Measurements from ENCODE around the gene ARL15.

Gene ARL15

DNA sequence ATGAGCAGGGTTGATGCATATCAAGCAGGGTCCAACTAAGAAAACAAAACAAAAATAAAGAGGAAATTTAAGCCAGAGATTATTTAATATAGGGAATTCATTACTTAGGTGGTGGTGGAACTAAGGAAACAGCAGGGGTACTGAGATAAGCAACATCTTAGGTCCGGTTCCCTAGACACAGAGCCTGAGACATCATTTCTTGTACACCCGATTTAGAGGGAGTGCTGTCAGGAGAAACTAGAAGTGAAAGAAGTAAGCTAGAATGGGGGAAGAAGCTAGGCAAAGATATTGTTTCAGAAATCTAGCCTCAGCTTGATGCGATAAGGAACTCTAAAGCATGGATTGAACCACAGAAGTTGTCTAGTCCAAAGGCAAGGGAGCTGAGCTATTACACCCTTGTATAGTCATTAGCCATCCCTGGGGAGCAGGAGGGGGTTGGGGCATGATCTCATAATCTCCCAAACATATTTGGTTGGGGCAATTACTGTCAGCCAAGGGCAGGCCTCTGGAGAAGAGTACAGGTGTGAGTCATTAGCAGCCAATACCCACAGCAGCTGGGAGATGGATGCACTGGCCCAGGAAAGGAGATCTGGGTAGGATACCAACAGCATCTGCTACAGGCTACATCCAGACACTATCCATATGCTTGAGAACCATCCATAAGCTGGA is 194.5 kb downstream of the ARL15 start:
- TF ChIP-seq, protein P1, sequence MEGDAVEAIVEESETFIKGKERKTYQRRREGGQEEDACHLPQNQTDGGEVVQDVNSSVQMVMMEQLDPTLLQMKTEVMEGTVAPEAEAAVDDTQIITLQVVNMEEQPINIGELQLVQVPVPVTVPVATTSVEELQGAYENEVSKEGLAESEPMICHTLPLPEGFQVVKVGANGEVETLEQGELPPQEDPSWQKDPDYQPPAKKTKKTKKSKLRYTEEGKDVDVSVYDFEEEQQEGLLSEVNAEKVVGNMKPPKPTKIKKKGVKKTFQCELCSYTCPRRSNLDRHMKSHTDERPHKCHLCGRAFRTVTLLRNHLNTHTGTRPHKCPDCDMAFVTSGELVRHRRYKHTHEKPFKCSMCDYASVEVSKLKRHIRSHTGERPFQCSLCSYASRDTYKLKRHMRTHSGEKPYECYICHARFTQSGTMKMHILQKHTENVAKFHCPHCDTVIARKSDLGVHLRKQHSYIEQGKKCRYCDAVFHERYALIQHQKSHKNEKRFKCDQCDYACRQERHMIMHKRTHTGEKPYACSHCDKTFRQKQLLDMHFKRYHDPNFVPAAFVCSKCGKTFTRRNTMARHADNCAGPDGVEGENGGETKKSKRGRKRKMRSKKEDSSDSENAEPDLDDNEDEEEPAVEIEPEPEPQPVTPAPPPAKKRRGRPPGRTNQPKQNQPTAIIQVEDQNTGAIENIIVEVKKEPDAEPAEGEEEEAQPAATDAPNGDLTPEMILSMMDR (IDR thresholded peaks at IDR 0.05) = no peak
- Mint-ChIP-seq H3K9me3 (no peaks in the 10 kb centered on the region), H3K27ac (peak overlapping the region; percentile 31), H3K4me1 (peaks cover 3% of the 10 kb centered on the region), H3K36me3 (ENCODE audit: low read depth) (peaks cover 24% of the 10 kb centered on the region), H3K4me3 (no peak overlapping the region), H3K27me3 (ENCODE audit: low read depth, poor library complexity) (no peaks in the 10 kb centered on the region)
- no peak for DNase-seq

DNA sequence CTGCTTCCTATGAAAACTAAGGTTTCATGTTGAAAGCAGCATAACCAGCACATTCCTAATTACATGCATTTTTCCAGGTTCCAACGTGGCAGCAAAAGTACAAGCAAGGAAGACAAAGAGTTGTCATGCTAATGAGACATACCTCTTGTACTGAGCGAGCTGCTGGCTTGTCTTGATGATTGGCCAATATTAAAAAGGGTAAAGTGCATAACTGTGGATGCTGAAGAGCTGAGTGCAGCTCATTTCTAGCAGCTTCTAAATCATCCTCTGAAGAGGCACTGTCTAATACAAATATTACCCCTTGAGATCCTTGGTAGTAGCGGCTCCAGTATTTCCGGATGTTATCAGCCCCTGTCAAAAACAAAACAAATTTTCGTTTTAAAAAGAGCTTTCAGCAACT is 197.3 kb downstream of the ARL15 start:
- Mint-ChIP-seq H3K27me3 (ENCODE audit: low read depth, poor library complexity) (no peaks in the 10 kb centered on the region), H3K36me3 (ENCODE audit: low read depth) (peaks cover 11% of the 10 kb centered on the region), H3K4me1 (peaks cover 21% of the 10 kb centered on the region), H3K4me3 (no peak overlapping the region), H3K9me3 (no peaks in the 10 kb centered on the region), H3K27ac (no peak overlapping the region)
- TF ChIP-seq, protein P1 (IDR thresholded peaks at IDR 0.05) = no peak
- no peak for DNase-seq

DNA sequence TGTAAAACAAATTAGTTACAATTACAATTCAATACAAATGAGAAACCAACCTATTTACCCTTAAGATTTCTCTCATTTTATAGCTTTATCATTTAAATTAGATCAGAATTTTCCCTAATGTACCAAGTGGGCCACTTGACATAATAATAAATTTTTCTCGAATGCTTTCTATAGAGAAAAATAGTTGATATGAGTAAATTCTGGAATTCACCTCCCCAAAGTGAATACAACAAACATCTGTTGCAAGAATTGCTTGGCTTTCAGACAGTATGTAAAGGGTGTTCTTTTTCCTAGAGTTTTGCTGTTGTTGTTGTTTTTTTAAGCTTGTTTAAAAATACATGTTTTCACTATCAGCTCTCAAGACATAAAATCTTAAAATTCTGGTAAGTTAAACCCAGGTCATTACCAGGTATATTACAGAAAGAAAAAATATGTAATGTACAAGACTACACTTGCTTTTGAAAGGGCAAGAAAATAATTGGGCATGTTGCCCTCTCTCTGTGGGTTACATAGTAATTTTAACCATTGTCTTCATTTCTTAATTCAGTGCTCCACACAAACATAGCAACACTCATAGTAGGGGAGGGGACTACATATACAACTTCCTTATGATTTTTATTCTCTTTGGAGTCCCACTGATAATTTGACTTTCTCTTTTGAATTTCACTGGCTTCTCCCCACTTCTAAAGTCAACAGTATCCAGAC is 200.6 kb downstream of the ARL15 start:
- Mint-ChIP-seq H3K36me3 (ENCODE audit: low read depth) (peaks cover 31% of the 10 kb centered on the region), H3K27ac (no peak overlapping the region), H3K4me1 (peaks cover 27% of the 10 kb centered on the region), H3K4me3 (no peak overlapping the region), H3K9me3 (peaks cover 6% of the 10 kb centered on the region), H3K27me3 (ENCODE audit: low read depth, poor library complexity) (peaks cover 3% of the 10 kb centered on the region)
- TF ChIP-seq, protein P1 (IDR thresholded peaks at IDR 0.05) = no peak
- no peak for DNase-seq

DNA sequence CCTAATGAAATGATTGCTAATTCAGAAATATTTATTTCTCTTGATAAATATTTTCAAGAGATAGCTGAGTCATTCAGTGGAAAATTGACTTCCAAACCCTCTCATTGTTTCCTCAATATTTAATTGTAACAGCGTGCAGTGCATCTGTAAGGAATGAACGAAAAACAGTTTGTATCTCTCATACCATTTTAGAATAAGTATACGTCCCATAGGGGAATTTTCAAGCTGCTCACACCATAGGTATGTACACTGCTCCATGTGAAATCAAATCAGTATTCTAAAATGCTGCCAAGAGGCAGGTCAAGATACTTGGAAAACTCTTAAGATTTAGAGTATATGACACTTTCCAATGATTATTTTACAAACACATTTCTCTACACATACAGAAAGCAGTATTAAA is 202.2 kb downstream of the ARL15 start:
- Mint-ChIP-seq H3K4me3 (no peak overlapping the region), H3K27ac (no peak overlapping the region)

DNA sequence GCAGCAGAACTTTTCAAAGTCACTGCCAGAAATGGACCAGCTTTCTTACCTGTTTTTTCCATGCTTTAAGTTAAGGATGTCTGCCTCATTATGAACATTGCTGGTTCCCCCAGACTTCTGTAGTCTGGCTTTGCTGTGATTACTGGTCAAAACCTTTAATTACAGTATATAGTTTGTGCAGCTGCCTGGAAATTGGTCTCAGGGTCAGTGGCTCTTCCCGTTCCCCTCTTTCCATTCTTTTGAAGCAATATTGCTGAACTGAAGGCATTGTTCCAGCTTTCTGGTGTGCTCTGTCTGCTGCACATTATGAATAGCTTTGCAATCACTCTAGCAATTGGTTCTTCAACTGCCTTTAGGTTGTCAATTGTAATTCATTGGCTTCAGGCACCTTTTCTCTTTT is 206.5 kb downstream of the ARL15 start:
- Mint-ChIP-seq H3K4me3 (no peak overlapping the region), H3K4me1 (peaks cover 37% of the 10 kb centered on the region), H3K9me3 (peaks cover 6% of the 10 kb centered on the region), H3K27ac (peak overlapping the region; percentile 65), H3K27me3 (ENCODE audit: low read depth, poor library complexity) (peaks cover 3% of the 10 kb centered on the region), H3K36me3 (ENCODE audit: low read depth) (peaks cover 19% of the 10 kb centered on the region)
- DNase-seq = no peak
- TF ChIP-seq, protein P1 (IDR thresholded peaks at IDR 0.05) = no peak

More for the DNA sequence above, 202.2 kb downstream of the ARL15 start:
- TF ChIP-seq, protein P1 (IDR thresholded peaks at IDR 0.05) = no peak
- Mint-ChIP-seq H3K36me3 (ENCODE audit: low read depth) (peaks cover 30% of the 10 kb centered on the region), H3K27me3 (ENCODE audit: low read depth, poor library complexity) (peaks cover 3% of the 10 kb centered on the region), H3K9me3 (peaks cover 6% of the 10 kb centered on the region), H3K4me1 (peaks cover 37% of the 10 kb centered on the region)
- no peak for DNase-seq

All from nephron progenitor cell (in vitro differentiated cells).